ENCODE measurements around the gene RAD50.

DNA sequence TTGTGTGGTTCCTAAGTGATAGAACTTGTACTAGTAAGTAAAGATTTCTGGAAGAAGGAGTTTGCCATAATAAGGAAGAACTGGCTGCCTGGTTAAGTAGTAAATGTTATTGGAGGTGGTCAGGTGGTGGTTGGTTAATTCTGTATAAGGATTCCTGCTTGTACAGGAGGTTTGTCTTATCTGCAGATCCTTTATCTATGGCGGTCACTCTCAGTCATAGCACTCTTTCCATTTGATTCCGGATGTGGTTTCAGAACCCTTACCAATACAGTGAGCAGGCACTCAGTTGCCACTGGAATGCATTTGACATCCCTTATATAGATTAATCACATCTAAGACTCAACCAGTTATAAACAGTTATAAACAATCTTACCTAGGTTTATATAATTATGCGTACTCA, 50.3 kb downstream of the RAD50 start:
- TF ChIP-seq CTCF (IDR thresholded peaks at IDR 0.05): no peak
- no peak for TF ChIP-seq POLR2A (IDR thresholded peaks at IDR 0.05)
